B cell (primary cell): Measurements from ENCODE around the gene HHIPL1. TPM values are rescaled to one million over a fixed set of nuclear protein-coding genes. Genes with fewer than 3 reads are reported as not detected.
"Not testable (repeated sequence)": the region's sequence is repeated elsewhere in the genome, so short reads cannot be mapped to it uniquely, and the experiment has no call there.

Experiments used
- ATAC-seq: fragments of 200-7000 bp; cut with Tn5 transposase; one replicate; pipeline ENCODE4 v1.10.0; 2021; ENCODE audit warnings: low read depth, mild to moderate bottlenecking, moderate number of reproducible peaks, moderate library complexity
- CTCF ChIA-PET: fragments of 350-600 bp; sonication (Branson Sonifier 250); formaldehyde crosslinking; loops from one replicate; lab custom pipeline; 2021; ENCODE audit warnings: antibody characterized with exemption, inconsistent platforms; lab: Charles Lee
- POLR2A ChIA-PET: fragments of 350-600 bp; sonication (Branson Sonifier 250); formaldehyde crosslinking; loops from one replicate; lab custom pipeline; 2021; ENCODE audit warnings: antibody characterized with exemption; lab: Charles Lee
- DNase-seq: peaks from one replicate; pipeline ENCODE4 v3.0.0; 2013
- H2AFZ ChIP-seq: 2 replicates; pipeline ENCODE4 v1.6.1; 2012; ENCODE audit warnings: mild to moderate bottlenecking, low read depth, low read length; ENCODE audit not compliant: insufficient read depth, poor library complexity, severe bottlenecking
- H3K27ac ChIP-seq, 2 donors: 1 replicate in 1 of 2; 2 replicates in 1 of 2; pipeline ENCODE4 v1.5.1; 2012 to 2013; ENCODE audit warnings: low read length in 2 of 2, mild to moderate bottlenecking in 2 of 2, moderate library complexity in 1 of 2
- H3K27me3 ChIP-seq, 4 experiments: fragments of 200-600 bp in 1 of 4; sonication (generic) in 1 of 4; replicated peaks in 1 of 4; 1 replicate in 2 of 4; 2 replicates in 2 of 4; pipeline versions ENCODE4 v1.6.1 to v1.7.0; 2013 to 2016; ENCODE audit warnings: low read length in 3 of 4, mild to moderate bottlenecking in 2 of 4, mixed read lengths in 1 of 4, moderate library complexity in 1 of 4; ENCODE audit not compliant: insufficient read depth in 4 of 4, control insufficient read depth in 3 of 4; ENCODE audit errors: control extremely low read depth in 1 of 4
- H3K36me3 ChIP-seq, 2 experiments: replicated peaks in 1 of 2; 1 replicate in 1 of 2; 2 replicates in 1 of 2; pipeline versions ENCODE4 v1.6.1 to v1.7.1; 2013; ENCODE audit warnings: low read length in 1 of 2; ENCODE audit not compliant: insufficient read depth in 2 of 2, control insufficient read depth in 1 of 2; ENCODE audit errors: control extremely low read depth in 1 of 2, extremely low read depth in 1 of 2
- H3K4me1 ChIP-seq, 2 donors: fragments of 200-600 bp in 1 of 2; sonication (generic) in 1 of 2; 1 replicate in 1 of 2; 2 replicates in 1 of 2; pipeline versions ENCODE4 v1.5.1 to v1.6.1; 2013 to 2017; ENCODE audit warnings: low read length in 2 of 2; ENCODE audit not compliant: control insufficient read depth in 2 of 2, insufficient read depth in 2 of 2
- H3K4me2 ChIP-seq: replicated peaks from 2 replicates; pipeline ENCODE3; 2012; ENCODE audit warnings: mild to moderate bottlenecking, low read depth, low read length; ENCODE audit not compliant: poor library complexity, severe bottlenecking
- H3K4me3 ChIP-seq, 5 experiments: fragments of 200-600 bp in 1 of 5; sonication (generic) in 1 of 5; 1 replicate in 3 of 5; 2 replicates in 2 of 5; pipeline versions ENCODE4 v1.5.1 to v1.7.0; 2011 to 2016; ENCODE audit warnings: low read length in 4 of 5, mild to moderate bottlenecking in 4 of 5, low read depth in 2 of 5, control low read depth in 1 of 5, moderate library complexity in 1 of 5; ENCODE audit not compliant: insufficient read depth in 1 of 5; ENCODE audit errors: control extremely low read depth in 1 of 5, extremely low read depth in 1 of 5
- H3K79me2 ChIP-seq: fragments of 200-600 bp; sonication (generic); one replicate; pipeline ENCODE4 v1.6.0; 2016; ENCODE audit warnings: low read length; ENCODE audit not compliant: control insufficient read depth, insufficient read depth
- H3K9ac ChIP-seq: fragments of 200-600 bp; sonication (generic); 2 replicates; pipeline ENCODE4 v1.6.1; 2017; ENCODE audit warnings: mild to moderate bottlenecking, low read length, moderate library complexity
- H3K9me3 ChIP-seq, 3 donors: one replicate each; pipeline versions ENCODE4 v1.6.1 to v1.7.1; 2013; ENCODE audit warnings: low read length in 2 of 3; ENCODE audit not compliant: control insufficient read depth in 2 of 3, insufficient read depth in 1 of 3; ENCODE audit errors: control extremely low read depth in 1 of 3
- H4K20me1 ChIP-seq: 2 replicates; pipeline ENCODE4 v1.6.0; 2012; ENCODE audit warnings: mild to moderate bottlenecking, low read length; ENCODE audit not compliant: insufficient read depth, control insufficient read depth, poor library complexity, severe bottlenecking
- H3K27ac Mint-ChIP-seq: one replicate; pipeline ENCODE4 v1.8.0; 2021; ENCODE audit warnings: mixed read lengths
- H3K27me3 Mint-ChIP-seq: one replicate; pipeline ENCODE4 v1.8.0; 2021; ENCODE audit warnings: mixed read lengths
- H3K4me1 Mint-ChIP-seq: one replicate; pipeline ENCODE4 v1.8.0; 2021; ENCODE audit warnings: mixed read lengths
- H3K4me3 Mint-ChIP-seq: one replicate; pipeline ENCODE4 v1.8.0; 2021; ENCODE audit warnings: mixed read lengths
- H3K9me3 Mint-ChIP-seq: one replicate; pipeline ENCODE4 v1.8.0; 2022; ENCODE audit warnings: mixed read lengths; ENCODE audit not compliant: insufficient read depth
- EZH2 ChIP-seq: IDR thresholded peaks from 2 replicates; pipeline ENCODE4 v1.6.1; 2012; ENCODE audit warnings: borderline replicate concordance, low read depth, mild to moderate bottlenecking, moderate library complexity, low read length; ENCODE audit not compliant: insufficient read depth, poor library complexity, severe bottlenecking
- WGBS: methylation state at CpG from one replicate; pipeline ENCODE4 v1.1.5; 2013; ENCODE audit warnings: missing lambda C conversion rate; ENCODE audit not compliant: insufficient coverage; 5-methylcytosine and 5-hydroxymethylcytosine counted together
- intact Hi-C: fragments of 100-400 bp; cut with micrococcal nuclease; formaldehyde crosslinking; loops from one replicate; pipeline ENCODE4 v1.10.0; 2022
- polyA plus RNA-seq: library from polyadenylated mRNA; depleted of rRNA; stranded (reverse); fragments of >200 nt; gene quantifications from 2 replicates; pipeline ENCODE4 v1.2.3, GENCODE V29; 2012
- total RNA-seq, 2 donors: library from RNA; stranded (reverse); fragments of 120-200 nt in 1 of 2; gene quantifications; 1 replicate in 1 of 2; 2 replicates in 1 of 2; pipeline versions ENCODE4 v1.2.3 to v1.2.4, GENCODE V29; 2013 to 2022
- TF ChIP-seq, protein P1 (sequence below): fragments of 200-600 bp; IDR thresholded peaks from one replicate; pipeline ENCODE4 v1.8.0; 2022; ENCODE audit warnings: antibody characterized with exemption, mild to moderate bottlenecking

Gene HHIPL1
- total and polyA plus RNA-seq, 2 donors (not counting 1 experiment from before 2014, with no cell fraction given), result not detected

DNA sequence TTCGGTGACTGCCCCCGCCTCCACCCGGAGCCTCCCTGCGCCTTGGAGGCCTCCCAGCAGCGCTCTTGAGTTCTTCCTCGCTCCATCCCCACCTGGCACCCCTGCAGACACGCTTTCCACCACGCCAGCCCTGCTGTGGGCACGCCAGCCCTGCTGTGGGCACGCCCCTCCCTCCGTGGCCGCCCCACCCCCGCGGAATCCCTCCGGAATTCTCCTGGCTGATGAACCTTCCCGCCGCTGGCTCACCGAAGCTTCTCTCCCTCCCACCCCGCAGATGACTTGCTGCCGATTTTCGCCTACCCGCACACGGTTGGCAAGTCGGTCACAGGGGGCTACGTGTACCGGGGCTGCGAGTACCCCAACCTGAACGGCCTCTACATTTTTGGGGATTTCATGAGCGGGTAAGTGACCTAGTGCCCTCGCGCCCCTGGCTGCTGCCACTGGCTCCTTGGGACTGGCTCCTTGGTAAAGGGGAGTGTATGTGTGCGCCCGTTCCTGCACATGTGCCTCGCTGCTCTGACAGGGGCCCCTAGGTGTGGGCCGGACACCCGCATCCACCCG lies 15.2 kb downstream of the HHIPL1 start:
- ATAC-seq, result no peak
- ChIA-PET CTCF (no interaction called here), POLR2A (no interaction called here)

DNA sequence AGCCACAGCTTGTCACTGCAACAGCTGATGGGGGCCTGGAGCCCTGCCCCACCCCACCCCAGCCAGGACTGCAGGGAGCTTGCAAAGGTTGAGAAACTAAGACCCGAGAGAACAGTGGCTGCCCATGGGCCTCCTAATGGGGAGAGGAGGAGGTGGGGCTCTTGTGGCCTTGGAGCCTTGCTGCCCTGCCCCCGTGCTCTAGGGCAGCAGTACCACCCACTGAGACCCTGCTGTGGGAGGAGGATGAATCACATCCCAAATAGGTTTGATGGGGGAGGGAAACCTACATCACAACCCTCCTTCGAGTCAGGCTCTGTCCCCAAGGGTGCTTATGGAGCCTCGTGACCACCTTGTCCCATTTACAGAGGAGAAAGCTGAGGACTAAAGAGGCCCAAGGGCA lies 15.9 kb downstream of the HHIPL1 start:
- Histone ChIP-seq H3K4me1 (peaks cover 0 to 15% of the 10 kb centered on the region in 2 donors), H2AFZ (no peak overlapping the region), H3K36me3 (no peaks in the 10 kb centered on the region), H3K9me3 (peaks cover 0 to 2% (median 0%) of the 10 kb centered on the region in 3 donors), H3K4me3 (no peak overlapping the region), H3K9ac (no peak overlapping the region), H3K4me2 (no peak overlapping the region), H4K20me1 (no peaks in the 10 kb centered on the region), H3K79me2 (no peaks in the 10 kb centered on the region), H3K27ac (no peak overlapping the region), H3K27me3 (peaks cover 0 to 18% (median 11%) of the 10 kb centered on the region in 4 experiments)
- WGBS, result 70% methylated on average over 3 of the region's 4 CpGs
- Mint-ChIP-seq H3K4me1 (peaks cover 9% of the 10 kb centered on the region), H3K27ac (no peak overlapping the region), H3K4me3 (no peak overlapping the region), H3K9me3 (no peaks in the 10 kb centered on the region), H3K27me3 (peaks cover 58% of the 10 kb centered on the region)
- ATAC-seq (no peak), DNase-seq (no peak)
- ChIA-PET CTCF (no interaction called here), POLR2A (no interaction called here)
- no peak for TF ChIP-seq EZH2
- TF ChIP-seq, protein P1, sequence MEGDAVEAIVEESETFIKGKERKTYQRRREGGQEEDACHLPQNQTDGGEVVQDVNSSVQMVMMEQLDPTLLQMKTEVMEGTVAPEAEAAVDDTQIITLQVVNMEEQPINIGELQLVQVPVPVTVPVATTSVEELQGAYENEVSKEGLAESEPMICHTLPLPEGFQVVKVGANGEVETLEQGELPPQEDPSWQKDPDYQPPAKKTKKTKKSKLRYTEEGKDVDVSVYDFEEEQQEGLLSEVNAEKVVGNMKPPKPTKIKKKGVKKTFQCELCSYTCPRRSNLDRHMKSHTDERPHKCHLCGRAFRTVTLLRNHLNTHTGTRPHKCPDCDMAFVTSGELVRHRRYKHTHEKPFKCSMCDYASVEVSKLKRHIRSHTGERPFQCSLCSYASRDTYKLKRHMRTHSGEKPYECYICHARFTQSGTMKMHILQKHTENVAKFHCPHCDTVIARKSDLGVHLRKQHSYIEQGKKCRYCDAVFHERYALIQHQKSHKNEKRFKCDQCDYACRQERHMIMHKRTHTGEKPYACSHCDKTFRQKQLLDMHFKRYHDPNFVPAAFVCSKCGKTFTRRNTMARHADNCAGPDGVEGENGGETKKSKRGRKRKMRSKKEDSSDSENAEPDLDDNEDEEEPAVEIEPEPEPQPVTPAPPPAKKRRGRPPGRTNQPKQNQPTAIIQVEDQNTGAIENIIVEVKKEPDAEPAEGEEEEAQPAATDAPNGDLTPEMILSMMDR, result no peak
- intact Hi-C loops, result no loop called here

More for the DNA sequence above, 15.2 kb downstream of the HHIPL1 start:
- no peak overlapping the region for H3K9ac ChIP-seq
- TF ChIP-seq EZH2, result no peak
- TF ChIP-seq, protein P1, result no peak
- H4K20me1 ChIP-seq, result no peaks in the 10 kb centered on the region
- H3K79me2 ChIP-seq, result no peaks in the 10 kb centered on the region
- no peak overlapping the region for H3K4me3 ChIP-seq
- no peak overlapping the region for H3K4me2 ChIP-seq
- intact Hi-C loops, result no loop called here
- no peak overlapping the region for H3K27ac ChIP-seq
- WGBS, result 18% methylated on average over 34 of the region's 37 CpGs
- peaks cover 0 to 20% (median 12%) of the 10 kb centered on the region in 4 experiments for H3K27me3 ChIP-seq
- H3K9me3 ChIP-seq, result peaks cover 0 to 2% (median 0%) of the 10 kb centered on the region in 3 donors
- no peak overlapping the region for H3K4me3 Mint-ChIP-seq
- no peak overlapping the region for H3K27ac Mint-ChIP-seq
- DNase-seq, result no peak
- H2AFZ ChIP-seq, result no peak overlapping the region
- H3K4me1 ChIP-seq, result peaks cover 0 to 11% of the 10 kb centered on the region in 2 donors
- H3K36me3 ChIP-seq, result no peaks in the 10 kb centered on the region
- H3K9me3 Mint-ChIP-seq, result no peaks in the 10 kb centered on the region
- H3K27me3 Mint-ChIP-seq, result peaks cover 61% of the 10 kb centered on the region
- peaks cover 7% of the 10 kb centered on the region for H3K4me1 Mint-ChIP-seq

DNA sequence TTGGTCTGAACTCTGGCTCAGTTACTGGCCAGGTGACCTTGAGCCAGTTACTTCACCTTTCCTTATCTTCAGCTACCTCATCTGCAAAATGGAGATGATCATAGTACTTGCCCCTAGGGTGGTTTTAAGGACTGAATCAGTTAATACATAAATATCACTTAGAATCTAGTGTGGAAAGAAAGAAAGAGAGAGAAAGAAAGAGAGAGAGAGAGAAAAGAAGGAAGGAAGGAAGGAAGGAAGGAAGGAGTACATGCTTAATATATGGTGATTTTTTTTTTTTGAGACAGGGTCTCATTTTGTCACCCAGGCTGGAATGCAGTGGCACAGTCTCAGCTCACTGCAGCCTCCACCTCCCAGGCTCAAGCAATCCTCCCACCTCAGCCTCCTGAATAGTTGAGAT lies 16.3 kb downstream of the HHIPL1 start:
- CTCF ChIA-PET, result not testable (repeated sequence)

More for the DNA sequence above, 16.3 kb downstream of the HHIPL1 start:
- H3K9ac ChIP-seq, H4K20me1 ChIP-seq, H3K4me3 Mint-ChIP-seq, H2AFZ ChIP-seq, H3K79me2 ChIP-seq, intact Hi-C loops, H3K4me2 ChIP-seq, ATAC-seq, H3K27ac ChIP-seq, H3K4me3 ChIP-seq, H3K9me3 ChIP-seq, H3K4me1 Mint-ChIP-seq, H3K9me3 Mint-ChIP-seq, POLR2A ChIA-PET, H3K36me3 ChIP-seq, H3K27ac Mint-ChIP-seq, DNase-seq: not testable (repeated sequence)
- peaks cover 0 to 15% of the 10 kb centered on the region in 2 donors for H3K4me1 ChIP-seq
- peaks cover 0 to 18% (median 11%) of the 10 kb centered on the region in 4 experiments for H3K27me3 ChIP-seq
- H3K27me3 Mint-ChIP-seq, result peaks cover 54% of the 10 kb centered on the region
